ENCODE data around the gene ZNF394. TPM values are rescaled to one million over a fixed set of nuclear protein-coding genes. Genes with fewer than 3 reads are reported as not detected.

ZNF394 gene
- total and polyA plus RNA-seq, 2 of the 4 experiments (the other 2 are of a cell fraction): 10.9 to 24.7 TPM

DNA sequence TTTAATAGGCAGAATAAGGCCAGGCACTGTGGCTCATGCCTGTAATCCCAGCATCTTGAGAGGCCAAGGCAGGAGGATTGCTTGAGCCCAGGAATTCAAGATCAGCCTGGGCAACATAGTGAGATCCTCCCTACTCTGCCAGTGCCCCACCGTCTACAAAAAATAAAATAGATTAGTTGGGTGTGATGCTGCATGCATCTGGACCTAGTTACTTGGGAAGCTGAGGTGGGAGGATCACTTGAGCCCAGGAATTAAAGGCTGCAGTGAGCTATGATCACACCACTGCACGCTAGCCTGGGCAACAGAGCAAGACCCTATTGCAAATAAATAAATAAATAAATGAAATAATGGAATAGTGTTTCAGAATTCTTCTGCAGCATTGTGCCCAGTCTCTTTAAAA is 35.6 kb upstream of the ZNF394 start:
- no TSS peak for BruUV-seq (replicated peaks)
- POLR2A ChIA-PET (ENCODE audit: unreplicated experiment): no interaction called here

More for the DNA sequence above, 35.6 kb upstream of the ZNF394 start:
- no peak overlapping the region for H2BK15ac ChIP-seq (ENCODE audit: low read depth, low read length)
- no peaks in the 10 kb centered on the region for H3K9me1 ChIP-seq (ENCODE audit: insufficient read depth, low read length)
- no peaks in the 10 kb centered on the region for H3K27me3 ChIP-seq (ENCODE audit: control insufficient read depth, insufficient read depth, low read length)
- no peak for TF ChIP-seq NFE2L2 (IDR thresholded peaks at IDR 0.05; ENCODE audit: low read depth, low read length)
- TF ChIP-seq MXI1 (IDR thresholded peaks at IDR 0.05; ENCODE audit: borderline replicate concordance, low read depth, low read length): no peak
- no peak for TF ChIP-seq RCOR1 (IDR thresholded peaks at IDR 0.05; ENCODE audit: insufficient replicate concordance, low read length)
- H3K4me1 ChIP-seq (ENCODE audit: control insufficient read depth, insufficient read depth, low read length): no peaks in the 10 kb centered on the region
- no peak for ATAC-seq (ENCODE audit: low read depth)
- no peak overlapping the region for H3K4me3 ChIP-seq (ENCODE audit: insufficient read depth, low read depth, low read length)
- H3K79me1 ChIP-seq (ENCODE audit: low read depth in 1 of 2, low read length in 2 of 2): peaks cover 0 to 13% of the 10 kb centered on the region in 2 experiments; a peak in 1 of 4 replicates
- H3K56ac ChIP-seq (ENCODE audit: extremely low read depth, insufficient read depth, low read length): no peak overlapping the region
- no peak overlapping the region for H2AK9ac ChIP-seq (replicated peaks; ENCODE audit: low read depth, low read length, poor library complexity)
- H3K18ac ChIP-seq (ENCODE audit: low read depth, low read length): no peak overlapping the region
- no peak overlapping the region for H2AFZ ChIP-seq (replicated peaks; ENCODE audit: low read length, poor library complexity)
- H3K4ac ChIP-seq (ENCODE audit: low read depth, low read length): no peak overlapping the region
- no peak overlapping the region for H3K9ac ChIP-seq (ENCODE audit: low read depth, low read length)
- no peaks in the 10 kb centered on the region for H4K20me1 ChIP-seq (ENCODE audit: insufficient read depth, low read length)
- in situ Hi-C loops (cut with MboI; ENCODE audit: low sequenced_read_pairs): no loop called here
- H4K5ac ChIP-seq (ENCODE audit: low read depth, low read length): no peak overlapping the region
- no peak overlapping the region for H3K14ac ChIP-seq (replicated peaks; ENCODE audit: low read depth, low read length)
- H3K9me3 ChIP-seq (ENCODE audit: control insufficient read depth, insufficient read depth, low read length): peaks cover 64% of the 10 kb centered on the region
- no peak for DNase-seq
- H2AK5ac ChIP-seq (ENCODE audit: low read depth, low read length): no peak overlapping the region
- H4K91ac ChIP-seq (ENCODE audit: insufficient read depth, low read depth, low read length): no peak overlapping the region
- no peak overlapping the region for H3K23ac ChIP-seq (ENCODE audit: low read depth, low read length)
- no CpG with 5 or more reads among the region's 2 CpGs for WGBS, 2 experiments (ENCODE audit: extremely low coverage in 2 of 2, insufficient read length in 1 of 2)
- dilution Hi-C loops (cut with HindIII; ENCODE audit: low sequenced_read_pairs, unreplicated experiment): no loop called here
- peaks cover 26% of the 10 kb centered on the region for H3K36me3 ChIP-seq (ENCODE audit: control insufficient read depth, insufficient read depth, low read length)
- H3K27ac ChIP-seq (ENCODE audit: insufficient read depth, low read length): no peak overlapping the region
- no peak overlapping the region for H4K8ac ChIP-seq (ENCODE audit: low read depth in 2 of 2, low read length in 2 of 2)
- H3K4me2 ChIP-seq (ENCODE audit: low read depth, low read length): no peak overlapping the region
- no peak overlapping the region for H2BK20ac ChIP-seq (ENCODE audit: low read depth, low read length)
- no peak overlapping the region for H2BK5ac ChIP-seq (ENCODE audit: low read depth, low read length, poor library complexity, severe bottlenecking)
- intact Hi-C loops (cut with micrococcal nuclease): no loop called here
- CTCF ChIA-PET: no interaction called here
- H2BK120ac ChIP-seq (ENCODE audit: low read depth, low read length): no peak overlapping the region
